ENCODE results near the gene ATP5F1B. TPM values are rescaled to one million over a fixed set of nuclear protein-coding genes. Genes with fewer than 3 reads are reported as not detected.
A peak's percentile ranks its signal among the peaks of the same experiment; 100 is the strongest.

The ATP5F1B gene
- total and polyA plus RNA-seq, 2 of the 13 experiments (the other 11 are each of a cell fraction or from before 2014, with no cell fraction given) = 1,051 to 1,180 TPM

DNA sequence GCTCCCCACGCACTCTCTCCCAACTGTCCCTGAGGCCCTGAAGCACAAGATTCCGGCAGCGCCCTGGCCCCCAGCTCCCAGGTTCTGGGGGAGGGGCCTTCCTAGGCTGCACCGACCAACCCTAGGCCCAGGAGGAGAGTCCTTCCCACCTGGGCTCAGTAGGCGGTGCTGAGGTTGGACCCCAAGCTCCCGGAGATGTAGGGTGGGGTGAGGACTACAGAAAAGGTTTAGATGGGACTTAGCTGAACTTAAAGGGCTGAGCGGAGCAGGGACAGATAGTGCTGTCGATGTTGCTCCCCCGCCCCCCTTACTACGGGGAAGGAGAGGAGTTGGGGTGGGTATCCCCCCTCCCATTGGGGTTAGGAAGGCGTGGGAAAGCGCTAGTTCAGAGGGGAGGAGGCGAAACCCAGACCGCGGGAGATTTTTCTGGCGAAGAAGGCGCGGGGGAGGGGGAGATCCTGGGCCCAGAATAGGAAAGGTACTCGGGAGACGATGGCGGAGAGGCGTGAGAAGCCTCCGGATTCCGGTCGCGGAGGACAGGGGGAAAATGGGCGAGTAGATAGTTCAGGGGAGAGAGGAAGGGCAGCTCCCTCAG, 11.4 kb downstream of the ATP5F1B start (continued):
- TF ChIP-seq ZNF570 (CRISPR knock-in tag; IDR thresholded peaks at IDR 0.05; ENCODE audit: borderline replicate concordance) (no peak), ZNF615 (CRISPR knock-in tag; IDR thresholded peaks at IDR 0.05; ENCODE audit: borderline replicate concordance) (0 out of 2 replicates have a peak, but pooled peaks have one; percentile 67), ZFP36L1 (CRISPR knock-in tag; IDR thresholded peaks at IDR 0.05) (peak; percentile 70; the same call in 1 of the 2 replicates), ZNF441 (CRISPR knock-in tag; IDR thresholded peaks at IDR 0.05; ENCODE audit: borderline replicate concordance) (no peak), KDM4B (CRISPR knock-in tag; IDR thresholded peaks at IDR 0.05) (no peak), POLR2G (IDR thresholded peaks at IDR 0.05; ENCODE audit: low read depth, low read length) (0 out of 2 replicates have a peak, but pooled peaks have one; percentile 19), SMAD3 (CRISPR knock-in tag; IDR thresholded peaks at IDR 0.05) (no peak), ZBTB7A (CRISPR knock-in tag; IDR thresholded peaks at IDR 0.05) (no peak), GATAD1 (CRISPR knock-in tag; IDR thresholded peaks at IDR 0.05) (peak; percentile 52; the same call in 1 of the 2 replicates), MED1 (CRISPR knock-in tag; IDR thresholded peaks at IDR 0.05) (peak; percentile 21; the same call in 1 of the 2 replicates), ZNF816 (CRISPR knock-in tag; IDR thresholded peaks at IDR 0.05; ENCODE audit: borderline replicate concordance) (0 out of 2 replicates have a peak, but pooled peaks have one; percentile 35), ZFX (CRISPR knock-in tag; IDR thresholded peaks at IDR 0.05; ENCODE audit: low read depth) (peak; percentile 37), DMAP1 (CRISPR knock-in tag; IDR thresholded peaks at IDR 0.05) (peak; percentile 10; the same call in 1 of the 2 replicates), ZNF614 (CRISPR knock-in tag; IDR thresholded peaks at IDR 0.05; ENCODE audit: borderline replicate concordance) (peak; percentile 26; the same call in 1 of the 2 replicates), KLF9 (CRISPR knock-in tag; IDR thresholded peaks at IDR 0.05; ENCODE audit: low read depth) (no peak), ZNF317 (CRISPR knock-in tag; IDR thresholded peaks at IDR 0.05) (no peak), TRIM24 (CRISPR knock-in tag; IDR thresholded peaks at IDR 0.05) (no peak), TAF15 (IDR thresholded peaks at IDR 0.05; ENCODE audit: low read depth, low read length, poor library complexity, severe bottlenecking) (peak; percentile 7), HOXA7 (CRISPR knock-in tag; IDR thresholded peaks at IDR 0.05) (0 out of 2 replicates have a peak, but pooled peaks have one; percentile 24)
- TF ChIP-seq, protein P1, sequence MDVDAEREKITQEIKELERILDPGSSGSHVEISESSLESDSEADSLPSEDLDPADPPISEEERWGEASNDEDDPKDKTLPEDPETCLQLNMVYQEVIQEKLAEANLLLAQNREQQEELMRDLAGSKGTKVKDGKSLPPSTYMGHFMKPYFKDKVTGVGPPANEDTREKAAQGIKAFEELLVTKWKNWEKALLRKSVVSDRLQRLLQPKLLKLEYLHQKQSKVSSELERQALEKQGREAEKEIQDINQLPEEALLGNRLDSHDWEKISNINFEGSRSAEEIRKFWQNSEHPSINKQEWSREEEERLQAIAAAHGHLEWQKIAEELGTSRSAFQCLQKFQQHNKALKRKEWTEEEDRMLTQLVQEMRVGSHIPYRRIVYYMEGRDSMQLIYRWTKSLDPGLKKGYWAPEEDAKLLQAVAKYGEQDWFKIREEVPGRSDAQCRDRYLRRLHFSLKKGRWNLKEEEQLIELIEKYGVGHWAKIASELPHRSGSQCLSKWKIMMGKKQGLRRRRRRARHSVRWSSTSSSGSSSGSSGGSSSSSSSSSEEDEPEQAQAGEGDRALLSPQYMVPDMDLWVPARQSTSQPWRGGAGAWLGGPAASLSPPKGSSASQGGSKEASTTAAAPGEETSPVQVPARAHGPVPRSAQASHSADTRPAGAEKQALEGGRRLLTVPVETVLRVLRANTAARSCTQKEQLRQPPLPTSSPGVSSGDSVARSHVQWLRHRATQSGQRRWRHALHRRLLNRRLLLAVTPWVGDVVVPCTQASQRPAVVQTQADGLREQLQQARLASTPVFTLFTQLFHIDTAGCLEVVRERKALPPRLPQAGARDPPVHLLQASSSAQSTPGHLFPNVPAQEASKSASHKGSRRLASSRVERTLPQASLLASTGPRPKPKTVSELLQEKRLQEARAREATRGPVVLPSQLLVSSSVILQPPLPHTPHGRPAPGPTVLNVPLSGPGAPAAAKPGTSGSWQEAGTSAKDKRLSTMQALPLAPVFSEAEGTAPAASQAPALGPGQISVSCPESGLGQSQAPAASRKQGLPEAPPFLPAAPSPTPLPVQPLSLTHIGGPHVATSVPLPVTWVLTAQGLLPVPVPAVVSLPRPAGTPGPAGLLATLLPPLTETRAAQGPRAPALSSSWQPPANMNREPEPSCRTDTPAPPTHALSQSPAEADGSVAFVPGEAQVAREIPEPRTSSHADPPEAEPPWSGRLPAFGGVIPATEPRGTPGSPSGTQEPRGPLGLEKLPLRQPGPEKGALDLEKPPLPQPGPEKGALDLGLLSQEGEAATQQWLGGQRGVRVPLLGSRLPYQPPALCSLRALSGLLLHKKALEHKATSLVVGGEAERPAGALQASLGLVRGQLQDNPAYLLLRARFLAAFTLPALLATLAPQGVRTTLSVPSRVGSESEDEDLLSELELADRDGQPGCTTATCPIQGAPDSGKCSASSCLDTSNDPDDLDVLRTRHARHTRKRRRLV (CRISPR knock-in tag; IDR thresholded peaks at IDR 0.05) = no peak
- TF ChIP-seq, protein P2, sequence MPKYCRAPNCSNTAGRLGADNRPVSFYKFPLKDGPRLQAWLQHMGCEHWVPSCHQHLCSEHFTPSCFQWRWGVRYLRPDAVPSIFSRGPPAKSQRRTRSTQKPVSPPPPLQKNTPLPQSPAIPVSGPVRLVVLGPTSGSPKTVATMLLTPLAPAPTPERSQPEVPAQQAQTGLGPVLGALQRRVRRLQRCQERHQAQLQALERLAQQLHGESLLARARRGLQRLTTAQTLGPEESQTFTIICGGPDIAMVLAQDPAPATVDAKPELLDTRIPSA (CRISPR knock-in tag; IDR thresholded peaks at IDR 0.05; ENCODE audit: borderline replicate concordance) = no peak
- TF ChIP-seq, protein P3, sequence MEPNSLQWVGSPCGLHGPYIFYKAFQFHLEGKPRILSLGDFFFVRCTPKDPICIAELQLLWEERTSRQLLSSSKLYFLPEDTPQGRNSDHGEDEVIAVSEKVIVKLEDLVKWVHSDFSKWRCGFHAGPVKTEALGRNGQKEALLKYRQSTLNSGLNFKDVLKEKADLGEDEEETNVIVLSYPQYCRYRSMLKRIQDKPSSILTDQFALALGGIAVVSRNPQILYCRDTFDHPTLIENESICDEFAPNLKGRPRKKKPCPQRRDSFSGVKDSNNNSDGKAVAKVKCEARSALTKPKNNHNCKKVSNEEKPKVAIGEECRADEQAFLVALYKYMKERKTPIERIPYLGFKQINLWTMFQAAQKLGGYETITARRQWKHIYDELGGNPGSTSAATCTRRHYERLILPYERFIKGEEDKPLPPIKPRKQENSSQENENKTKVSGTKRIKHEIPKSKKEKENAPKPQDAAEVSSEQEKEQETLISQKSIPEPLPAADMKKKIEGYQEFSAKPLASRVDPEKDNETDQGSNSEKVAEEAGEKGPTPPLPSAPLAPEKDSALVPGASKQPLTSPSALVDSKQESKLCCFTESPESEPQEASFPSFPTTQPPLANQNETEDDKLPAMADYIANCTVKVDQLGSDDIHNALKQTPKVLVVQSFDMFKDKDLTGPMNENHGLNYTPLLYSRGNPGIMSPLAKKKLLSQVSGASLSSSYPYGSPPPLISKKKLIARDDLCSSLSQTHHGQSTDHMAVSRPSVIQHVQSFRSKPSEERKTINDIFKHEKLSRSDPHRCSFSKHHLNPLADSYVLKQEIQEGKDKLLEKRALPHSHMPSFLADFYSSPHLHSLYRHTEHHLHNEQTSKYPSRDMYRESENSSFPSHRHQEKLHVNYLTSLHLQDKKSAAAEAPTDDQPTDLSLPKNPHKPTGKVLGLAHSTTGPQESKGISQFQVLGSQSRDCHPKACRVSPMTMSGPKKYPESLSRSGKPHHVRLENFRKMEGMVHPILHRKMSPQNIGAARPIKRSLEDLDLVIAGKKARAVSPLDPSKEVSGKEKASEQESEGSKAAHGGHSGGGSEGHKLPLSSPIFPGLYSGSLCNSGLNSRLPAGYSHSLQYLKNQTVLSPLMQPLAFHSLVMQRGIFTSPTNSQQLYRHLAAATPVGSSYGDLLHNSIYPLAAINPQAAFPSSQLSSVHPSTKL (CRISPR knock-in tag; IDR thresholded peaks at IDR 0.05) = no peak

All from HepG2 (cell line).